Measurements from ENCODE around the gene POU2F3.

- TF ChIP-seq, protein P1, sequence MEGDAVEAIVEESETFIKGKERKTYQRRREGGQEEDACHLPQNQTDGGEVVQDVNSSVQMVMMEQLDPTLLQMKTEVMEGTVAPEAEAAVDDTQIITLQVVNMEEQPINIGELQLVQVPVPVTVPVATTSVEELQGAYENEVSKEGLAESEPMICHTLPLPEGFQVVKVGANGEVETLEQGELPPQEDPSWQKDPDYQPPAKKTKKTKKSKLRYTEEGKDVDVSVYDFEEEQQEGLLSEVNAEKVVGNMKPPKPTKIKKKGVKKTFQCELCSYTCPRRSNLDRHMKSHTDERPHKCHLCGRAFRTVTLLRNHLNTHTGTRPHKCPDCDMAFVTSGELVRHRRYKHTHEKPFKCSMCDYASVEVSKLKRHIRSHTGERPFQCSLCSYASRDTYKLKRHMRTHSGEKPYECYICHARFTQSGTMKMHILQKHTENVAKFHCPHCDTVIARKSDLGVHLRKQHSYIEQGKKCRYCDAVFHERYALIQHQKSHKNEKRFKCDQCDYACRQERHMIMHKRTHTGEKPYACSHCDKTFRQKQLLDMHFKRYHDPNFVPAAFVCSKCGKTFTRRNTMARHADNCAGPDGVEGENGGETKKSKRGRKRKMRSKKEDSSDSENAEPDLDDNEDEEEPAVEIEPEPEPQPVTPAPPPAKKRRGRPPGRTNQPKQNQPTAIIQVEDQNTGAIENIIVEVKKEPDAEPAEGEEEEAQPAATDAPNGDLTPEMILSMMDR (IDR thresholded peaks at IDR 0.05 in 4 of 5, conservative IDR thresholded peaks at IDR 0.05 in 1 of 5): no peak
- TF ChIP-seq POLR2A (IDR thresholded peaks at IDR 0.05): no peak
Measured at GRCh38 chr11:120273432-120273831, 33.5 kb downstream of the POU2F3 start.

Measured in gastrocnemius medialis (tissue), 4 donors.